Aorta (tissue), 5 donors: ENCODE data around the gene SNX25. TPM values are rescaled to one million over a fixed set of nuclear protein-coding genes. Genes with fewer than 3 reads are reported as not detected.
"Not testable (repeated sequence)": the region's sequence is repeated elsewhere in the genome, so short reads cannot be mapped to it uniquely, and the experiment has no call there.

Source experiments
- ATAC-seq: fragments of 200-7000 bp; cut with Tn5 transposase; one replicate; pipeline ENCODE4 v1.9.1; 2022; ENCODE audit warnings: moderate library complexity; ENCODE audit not compliant: low FRiP score
- DNase-seq, 2 donors: peaks; one replicate each; pipeline ENCODE4 v3.0.0-alpha.2; 2020
- H3K27ac ChIP-seq, 2 donors: one replicate each; pipeline ENCODE4 v1.5.1; 2013; ENCODE audit warnings: low read length in 2 of 2, mild to moderate bottlenecking in 2 of 2, moderate library complexity in 2 of 2, control low read depth in 1 of 2, inconsistent platforms in 1 of 2, low read depth in 1 of 2
- H3K27me3 ChIP-seq, 2 donors: one replicate each; pipeline ENCODE4 v1.6.1; 2013; ENCODE audit warnings: control low read depth in 1 of 2, low read length in 1 of 2, mild to moderate bottlenecking in 1 of 2, moderate library complexity in 1 of 2; ENCODE audit not compliant: insufficient read depth in 2 of 2, control insufficient read depth in 1 of 2
- H3K36me3 ChIP-seq, 2 donors: one replicate each; pipeline ENCODE4 v1.6.1; 2013; ENCODE audit warnings: control low read depth in 1 of 2, low read length in 1 of 2, mild to moderate bottlenecking in 1 of 2; ENCODE audit not compliant: insufficient read depth in 2 of 2, control insufficient read depth in 1 of 2
- H3K4me1 ChIP-seq, 2 donors: one replicate each; pipeline ENCODE4 v1.6.1; 2013; ENCODE audit warnings: low read length in 2 of 2, control low read depth in 1 of 2, mild to moderate bottlenecking in 1 of 2, moderate library complexity in 1 of 2; ENCODE audit not compliant: insufficient read depth in 2 of 2, control insufficient read depth in 1 of 2
- H3K4me3 ChIP-seq, 2 donors: one replicate each; pipeline ENCODE4 v1.5.1; 2013; ENCODE audit warnings: low read length in 2 of 2, control low read depth in 1 of 2, mild to moderate bottlenecking in 1 of 2
- H3K9me3 ChIP-seq: one replicate; pipeline ENCODE4 v1.6.1; 2013; ENCODE audit warnings: mild to moderate bottlenecking, low read length; ENCODE audit not compliant: control insufficient read depth
- WGBS, 2 donors: extraction: QIAGEN DNeasy Blood & Tissue Kit; methylation state at CpG; one replicate each; pipeline ENCODE4 v1.1.7; 2013; 5-methylcytosine and 5-hydroxymethylcytosine counted together
- intact Hi-C, 2 donors: fragments of 100-400 bp; cut with DNase I; formaldehyde crosslinking; loops; one replicate each; pipeline versions ENCODE4 v1.14.2 to v1.15.0; 2022
- polyA plus RNA-seq, 2 donors: library from polyadenylated mRNA; stranded (reverse); fragments of 200-250 nt; gene quantifications; one replicate each; pipeline ENCODE4 v1.2.3, GENCODE V29; 2013
- total RNA-seq, 2 donors: library from RNA; stranded (reverse); fragmentation: NEBNext Ultra II Directional; extraction: Animal tissue kit (Norgen Biotek cat#: 25700); gene quantifications; one replicate each; pipeline ENCODE4 v1.2.1, GENCODE V29; 2021
- donor health status: healthy with polysubstance abuse.
- donor health status: Bipolar disorder and iron deficiency.
- donor health status: DM: no; HTN: no; CAD: no.
- donor health status: DM: no; HTN: no; CAD: no.
- donor health status: DM: yes; HTN: yes; CAD: no.

SNX25 gene
- total and polyA plus RNA-seq, 4 donors = 8.6 to 44.7 (median 24.5) TPM

DNA sequence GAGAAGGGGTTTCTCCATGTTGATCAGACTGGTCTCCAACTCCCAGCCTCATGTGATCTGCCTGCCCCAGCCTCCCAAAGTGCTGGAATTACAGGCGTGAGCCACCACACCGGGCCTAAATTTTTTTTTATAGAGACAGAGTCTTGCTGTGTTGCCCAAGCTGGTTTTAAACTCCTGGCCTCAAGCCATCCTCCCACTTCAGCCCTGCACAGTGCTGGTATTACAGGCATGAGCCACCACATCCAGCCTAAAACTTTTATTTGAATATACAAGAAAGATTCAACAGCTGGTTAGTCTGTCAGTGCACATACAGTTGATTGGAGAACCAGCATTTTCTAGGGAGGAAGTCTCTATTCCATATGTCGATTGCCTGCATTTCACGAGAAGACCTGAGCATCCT, 95.1 kb downstream of the SNX25 start:
- peak overlapping the region in 1 of 2 donors; percentile 18 for H3K27ac ChIP-seq
- H3K36me3 ChIP-seq = peaks cover 0 to 6% of the 10 kb centered on the region in 2 donors
- no peak for DNase-seq
- no peak for ATAC-seq
- 74 to 77% methylated on average over 4 of the region's 4 CpGs for WGBS, 2 donors
- intact Hi-C loops = no loop called here
- H3K27me3 ChIP-seq = no peaks in the 10 kb centered on the region
- peaks cover 5% of the 10 kb centered on the region in 2 donors for H3K4me1 ChIP-seq
- no peak overlapping the region for H3K4me3 ChIP-seq
- H3K9me3 ChIP-seq = no peaks in the 10 kb centered on the region

GRCh38 chr4:185304944-185305690, 95.7 kb downstream of the SNX25 start:
- H3K27me3 ChIP-seq = no peaks in the 10 kb centered on the region
- H3K9me3 ChIP-seq = no peaks in the 10 kb centered on the region
- ATAC-seq (peak; percentile 56), DNase-seq (no peak)
- peak overlapping the region in 1 of 2 donors; percentile 10 for H3K27ac ChIP-seq
- peaks cover 0 to 7% of the 10 kb centered on the region in 2 donors for H3K36me3 ChIP-seq
- 53 to 54% methylated on average over 5 of the region's 5 CpGs for WGBS, 2 donors
- H3K4me3 ChIP-seq = no peak overlapping the region
- peaks cover 5% of the 10 kb centered on the region in 2 donors for H3K4me1 ChIP-seq
- intact Hi-C loops = no loop called here

DNA sequence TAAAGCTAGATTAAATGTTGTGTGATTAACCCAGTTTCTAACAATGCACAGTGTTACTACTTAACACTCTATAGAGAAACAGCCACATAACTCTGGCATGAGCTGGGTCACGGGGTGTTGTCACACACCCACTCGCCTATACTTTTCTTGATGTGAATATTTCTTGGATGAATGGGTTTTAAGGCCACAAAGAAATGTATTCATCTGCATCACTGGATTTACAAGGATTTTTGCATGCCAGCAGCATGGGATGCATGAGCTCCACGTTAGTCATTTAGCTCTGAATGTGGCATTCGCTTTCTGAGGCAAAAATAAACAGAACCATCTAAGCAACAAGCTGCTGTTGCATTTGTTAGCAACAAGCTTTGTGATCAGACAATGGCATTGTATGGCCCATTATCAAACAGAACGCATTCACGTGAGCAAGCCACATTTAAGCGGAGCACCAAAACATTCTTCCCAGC, 96.6 kb downstream of the SNX25 start:
- peaks cover 0 to 4% of the 10 kb centered on the region in 2 donors for H3K36me3 ChIP-seq
- 22 to 32% methylated on average over 7 of the region's 7 CpGs for WGBS, 2 donors
- no peaks in the 10 kb centered on the region for H3K9me3 ChIP-seq
- DNase-seq (no peak), ATAC-seq (no peak)
- H3K4me3 ChIP-seq = no peak overlapping the region
- no peaks in the 10 kb centered on the region for H3K27me3 ChIP-seq
- H3K27ac ChIP-seq = peak overlapping the region in 1 of 2 donors; percentile 75
- H3K4me1 ChIP-seq = peaks cover 5% of the 10 kb centered on the region in 2 donors
- intact Hi-C loops = no loop called here

DNA sequence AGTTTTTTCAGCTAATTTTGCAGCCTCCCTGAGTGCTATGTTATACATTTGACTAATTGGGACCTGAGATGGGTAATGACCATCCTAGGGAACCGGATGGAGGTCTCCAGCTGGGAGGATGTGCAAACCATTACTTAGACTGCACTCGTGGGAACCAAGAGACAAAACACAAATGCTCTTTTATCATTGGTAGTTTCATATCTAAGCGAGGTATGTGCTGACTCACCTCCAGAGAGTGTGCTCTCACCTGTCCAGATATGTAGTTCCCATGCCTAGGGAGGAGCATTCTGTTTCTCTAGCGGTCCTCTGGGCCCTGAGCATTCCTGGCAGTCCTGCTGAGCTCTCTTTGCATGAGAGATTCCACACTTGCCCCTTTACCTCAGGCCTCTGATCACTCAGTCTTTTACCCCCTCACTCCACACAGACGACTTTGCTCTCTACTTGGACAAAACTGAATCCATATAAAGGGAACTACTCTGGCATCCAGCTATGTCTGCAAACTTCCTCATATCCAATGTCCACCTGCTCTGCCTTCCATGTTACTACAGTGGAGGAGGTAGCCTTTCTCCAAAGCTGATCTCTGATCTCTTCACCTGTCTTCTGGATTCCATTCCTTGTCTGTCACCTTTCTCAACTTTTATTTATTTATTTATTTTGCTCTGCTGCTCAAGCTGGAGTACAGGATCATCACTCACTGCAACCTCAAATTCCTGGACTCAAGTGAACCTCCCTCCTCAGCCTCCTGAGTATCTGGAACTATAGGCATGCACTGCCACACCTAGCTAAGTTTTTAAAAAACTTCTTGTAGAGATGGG, 97.9 kb downstream of the SNX25 start:
- ATAC-seq (no peak), DNase-seq (no peak)
- WGBS, 2 donors = 69 to 73% methylated on average over 5 of the region's 5 CpGs
- intact Hi-C loops = no loop called here
- no peaks in the 10 kb centered on the region for H3K9me3 ChIP-seq
- H3K4me1 ChIP-seq = peaks cover 5% of the 10 kb centered on the region in 2 donors
- peaks cover 0 to 6% of the 10 kb centered on the region in 2 donors for H3K36me3 ChIP-seq
- no peak overlapping the region for H3K27ac ChIP-seq
- H3K4me3 ChIP-seq = no peak overlapping the region
- H3K27me3 ChIP-seq = no peaks in the 10 kb centered on the region

GRCh38 chr4:185309770-185310169, 100.4 kb downstream of the SNX25 start:
- Histone ChIP-seq H3K4me1 (peaks cover 3% of the 10 kb centered on the region in 2 donors), H3K9me3 (no peaks in the 10 kb centered on the region), H3K27me3 (no peaks in the 10 kb centered on the region), H3K4me3 (no peak overlapping the region), H3K27ac (no peak overlapping the region), H3K36me3 (peaks cover 0 to 6% of the 10 kb centered on the region in 2 donors)
- DNase-seq (no peak), ATAC-seq (no peak)
- intact Hi-C loops = no loop called here
- WGBS, 2 donors = 77 to 88% methylated on average over 4 of the region's 4 CpGs

DNA sequence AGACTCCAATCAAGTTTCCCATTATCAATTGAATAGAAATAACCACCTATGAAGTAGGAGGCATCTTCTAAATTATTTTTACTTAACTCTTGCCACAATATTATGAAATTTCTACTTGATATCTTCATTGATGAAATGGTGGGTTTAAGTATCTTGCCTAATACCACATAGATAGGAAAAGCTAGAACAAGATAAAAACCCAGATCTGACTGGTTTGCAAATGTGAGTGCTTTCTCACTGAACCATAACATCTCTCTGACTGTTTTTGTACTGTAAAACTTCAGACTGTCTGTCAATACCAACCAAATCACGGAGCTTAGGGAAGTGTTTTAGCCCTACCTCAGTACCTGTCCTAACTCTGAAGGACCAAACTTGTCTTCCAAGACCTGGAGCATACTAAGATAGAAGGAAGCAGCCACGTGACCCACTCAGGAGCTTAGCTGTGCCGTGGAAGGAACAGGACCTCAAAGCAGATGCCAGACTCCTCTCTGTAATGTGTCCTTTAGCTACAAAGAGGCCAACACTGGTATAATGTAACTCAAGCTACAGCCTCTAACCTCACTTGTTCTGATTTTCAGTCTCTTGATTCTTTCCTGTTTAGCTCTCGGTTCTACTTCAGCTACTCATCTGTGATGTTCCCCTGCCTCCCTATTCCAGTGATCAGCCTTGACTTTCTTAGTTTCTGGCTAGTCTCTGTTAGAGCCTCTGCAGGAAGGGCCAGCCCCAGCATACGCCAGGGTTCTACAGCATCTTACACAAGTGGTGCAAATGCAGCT, 101.9 kb downstream of the SNX25 start:
- Histone ChIP-seq H3K4me1 (peaks cover 0 to under 1% of the 10 kb centered on the region in 2 donors), H3K27ac (no peak overlapping the region), H3K27me3 (no peaks in the 10 kb centered on the region), H3K9me3 (no peaks in the 10 kb centered on the region), H3K36me3 (peaks cover 0 to 6% of the 10 kb centered on the region in 2 donors), H3K4me3 (no peak overlapping the region)
- no peak for ATAC-seq
- no peak for DNase-seq
- intact Hi-C loops = no loop called here
- 87 to 88% methylated on average over 5 of the region's 5 CpGs for WGBS, 2 donors

GRCh38 chr4:185312699-185313098, 103.3 kb downstream of the SNX25 start:
- Histone ChIP-seq H3K36me3 (peaks cover 0 to 6% of the 10 kb centered on the region in 2 donors), H3K27me3 (no peaks in the 10 kb centered on the region), H3K27ac (no peak overlapping the region), H3K9me3 (no peaks in the 10 kb centered on the region), H3K4me3 (no peak overlapping the region), H3K4me1 (peaks cover 0 to 1% of the 10 kb centered on the region in 2 donors)
- 95 to 97% methylated on average over 5 of the region's 5 CpGs for WGBS, 2 donors
- ATAC-seq (no peak), DNase-seq (no peak)
- intact Hi-C loops = no loop called here

GRCh38 chr4:185317462-185317861, 108.1 kb downstream of the SNX25 start:
- H3K27me3 ChIP-seq, H3K36me3 ChIP-seq, ATAC-seq, H3K4me1 ChIP-seq, DNase-seq, intact Hi-C loops, H3K4me3 ChIP-seq, H3K27ac ChIP-seq, H3K9me3 ChIP-seq: not testable (repeated sequence)
- 82 to 98% methylated on average over 3 of the region's 3 CpGs for WGBS, 2 donors
